ENCODE results near the gene NXF1.
A peak's percentile ranks its signal among the peaks of the same experiment; 100 is the strongest.
"Not testable (repeated sequence)": the region's sequence is repeated elsewhere in the genome, so short reads cannot be mapped to it uniquely, and the experiment has no call there.

Gene NXF1

DNA sequence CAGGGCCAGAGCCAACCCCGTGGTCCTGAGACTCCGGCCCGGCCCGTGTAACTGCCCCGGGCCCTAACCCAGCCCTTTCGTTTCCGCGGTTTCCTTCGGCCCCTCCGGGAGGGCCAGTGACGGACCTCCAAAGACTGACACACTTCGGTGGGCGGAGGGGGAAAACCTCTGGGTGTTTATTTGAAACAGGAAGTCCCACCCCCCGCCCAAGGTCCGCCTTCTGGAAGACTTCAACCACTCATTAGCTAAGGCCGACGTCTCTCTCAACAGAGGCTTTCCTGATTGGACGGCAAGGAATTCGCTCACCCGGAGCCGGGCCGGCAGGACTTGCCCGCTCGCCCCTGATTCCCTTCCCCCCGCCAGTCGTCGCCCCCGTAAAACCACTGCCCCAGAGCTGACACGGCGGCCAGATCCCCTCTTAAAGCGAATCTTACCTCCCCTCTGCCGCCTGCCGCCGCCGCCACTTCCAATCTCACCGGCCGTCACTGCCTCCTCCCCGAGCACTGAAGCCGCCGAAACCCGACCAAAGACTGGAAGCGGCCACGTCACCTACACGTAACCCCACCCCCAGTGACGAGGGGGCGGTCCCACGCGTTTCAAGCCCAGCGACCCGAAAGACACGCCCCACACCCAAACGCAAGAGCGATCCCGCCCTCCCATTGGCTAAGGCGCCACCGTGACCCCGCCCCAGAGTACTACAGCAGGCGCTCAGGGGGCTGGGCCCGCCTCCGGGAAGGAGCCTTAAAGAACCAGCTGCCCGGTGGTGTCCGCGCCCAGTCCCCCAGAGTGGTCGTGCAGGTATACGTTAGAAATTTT, 26.5 kb upstream of the NXF1 start, which contains the start of gene STX5:
STX5 (minus strand) TSS at position 532 of the 816 bp plus-strand sequence. CDS start 808 bp downstream, outside the sequence.
- peak; percentile 98 for DNase-seq

- peak; percentile 35 for DNase-seq
These were observed 25.8 kb upstream of the NXF1 start for GRCh38 chr11:62830904-62831519.

- not testable (repeated sequence) for DNase-seq
These were observed 22.9 kb upstream of the NXF1 start for GRCh38 chr11:62828130-62828529.

DNA sequence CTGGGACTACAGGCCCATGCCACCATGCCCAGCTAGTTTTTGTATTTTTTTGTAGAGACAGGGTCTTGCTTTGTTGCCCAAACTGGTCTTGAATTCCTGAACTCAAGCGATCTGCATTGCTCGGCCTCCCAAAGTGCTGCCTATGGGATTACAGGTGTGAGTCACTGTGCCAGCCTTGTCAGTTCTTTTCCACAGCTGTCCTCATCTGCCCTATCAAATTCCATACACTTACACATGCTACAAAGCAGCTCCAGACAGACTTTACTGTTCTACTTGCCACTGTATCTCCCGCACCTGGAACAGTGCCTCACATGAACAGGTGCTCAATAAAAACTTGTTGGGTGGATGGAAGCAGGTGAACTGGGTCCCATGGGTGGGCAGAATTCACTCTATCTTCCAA, 18.4 kb upstream of the NXF1 start:
- no peak for DNase-seq

DNA sequence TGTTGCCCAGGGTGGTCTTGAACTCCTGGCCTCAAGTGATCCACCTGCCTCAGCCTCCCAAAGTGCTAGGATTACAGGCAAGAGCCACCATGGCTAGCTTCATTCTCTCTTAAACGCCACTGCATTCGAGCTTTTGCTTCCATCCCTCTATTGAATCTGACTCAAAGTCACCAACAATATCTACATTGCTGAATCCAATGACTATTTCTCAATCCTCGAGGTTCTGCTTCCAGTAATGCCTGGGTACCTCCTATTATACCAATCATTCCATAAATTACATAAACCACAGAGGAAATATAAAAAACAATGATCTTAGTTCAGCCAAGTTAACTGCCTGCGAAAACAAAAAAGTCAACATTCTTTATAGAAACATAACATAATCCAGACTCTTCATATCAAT, 11.9 kb upstream of the NXF1 start:
- DNase-seq, result no peak

DNA sequence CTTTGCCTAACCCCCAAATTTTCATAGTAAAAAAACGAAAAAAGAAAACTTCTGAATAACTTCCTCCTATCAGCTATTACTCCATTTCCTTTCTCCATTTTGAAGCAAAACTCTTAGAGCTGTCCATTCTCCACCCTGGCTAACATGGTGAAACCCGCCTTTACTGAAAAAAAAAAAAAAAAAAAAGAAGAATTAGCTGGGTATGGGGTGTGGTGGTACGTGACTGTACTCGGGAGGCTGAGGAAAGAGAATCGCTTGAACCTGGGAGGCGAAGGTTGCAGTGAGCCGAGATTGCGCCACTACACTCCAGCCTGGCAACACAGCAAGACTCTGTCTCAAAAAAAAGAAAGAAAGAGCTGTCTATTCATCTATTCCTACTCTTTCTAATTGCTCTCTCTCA, 11.3 kb upstream of the NXF1 start:
- DNase-seq, result no peak

DNA sequence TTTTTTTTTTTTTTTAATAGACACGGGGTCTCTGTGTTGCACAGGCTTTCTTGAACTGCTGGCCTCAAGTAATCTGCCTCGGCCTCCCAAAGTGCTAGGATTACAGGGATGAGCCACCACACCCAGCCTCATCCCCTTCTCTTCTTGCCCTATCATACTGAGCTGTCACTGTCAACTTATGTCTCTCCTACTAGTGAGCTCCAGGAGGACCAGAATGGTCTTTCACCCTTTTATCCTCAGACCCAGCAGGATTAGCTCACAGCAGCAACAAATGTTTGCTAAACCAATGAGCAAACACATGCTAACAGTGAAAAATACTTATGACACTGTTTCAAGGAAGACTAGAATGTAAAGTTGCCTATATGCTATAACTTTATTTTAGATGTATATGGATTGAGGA, 6.4 kb upstream of the NXF1 start:
- DNase-seq, result no peak

GRCh38 chr11:62810748-62811147, 5.5 kb upstream of the NXF1 start:
- DNase-seq, result no peak

DNA sequence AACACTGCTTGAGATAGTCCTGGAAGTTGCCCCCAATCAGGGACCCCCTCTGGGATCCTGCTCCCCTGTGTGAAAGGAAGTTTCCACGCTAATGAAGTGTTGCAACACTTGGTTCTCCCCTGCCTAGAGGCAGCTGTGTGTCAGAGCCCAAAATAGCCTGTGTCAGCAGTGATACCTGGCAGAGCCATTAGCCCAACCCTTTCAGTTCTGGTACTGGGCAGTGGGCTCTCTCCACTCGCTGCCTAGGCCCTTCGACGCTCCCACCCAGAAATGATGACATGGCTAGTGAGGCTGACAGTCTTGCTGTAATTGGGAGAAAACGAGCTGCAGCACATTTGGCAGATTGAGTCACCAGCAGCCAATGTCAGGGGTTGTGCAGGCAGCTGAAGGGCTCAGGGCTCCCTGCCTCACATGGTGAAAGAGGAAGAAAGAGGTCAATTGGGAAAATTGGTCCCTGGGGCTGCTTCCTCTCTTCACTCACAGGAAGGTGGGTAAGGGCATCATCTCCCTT, 1.4 kb upstream of the NXF1 start:
- DNase-seq, result no peak

DNA sequence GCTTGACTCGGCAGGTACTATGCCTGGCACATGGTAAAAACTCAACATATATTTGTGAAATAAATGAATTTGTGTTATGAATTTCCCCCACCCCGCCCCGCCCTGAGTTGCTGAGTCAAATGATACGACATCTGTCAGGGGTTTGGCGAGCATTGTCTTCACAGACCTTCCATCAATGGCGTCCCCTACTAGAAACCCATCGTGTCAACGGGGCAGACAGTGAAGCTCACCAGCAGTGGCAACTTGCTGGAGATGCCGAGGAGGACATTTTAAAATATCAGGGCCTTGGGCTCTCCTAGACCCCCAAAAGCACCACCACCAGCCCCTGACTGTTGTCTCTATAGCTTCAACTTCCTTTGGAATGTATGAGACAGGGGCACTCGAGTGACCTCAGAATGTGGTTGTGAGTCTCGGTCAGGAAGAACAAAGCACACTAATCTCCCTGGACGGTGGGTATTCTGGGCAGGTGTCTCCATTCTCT, 761 bp upstream of the NXF1 start:
- DNase-seq, result no peak

DNA sequence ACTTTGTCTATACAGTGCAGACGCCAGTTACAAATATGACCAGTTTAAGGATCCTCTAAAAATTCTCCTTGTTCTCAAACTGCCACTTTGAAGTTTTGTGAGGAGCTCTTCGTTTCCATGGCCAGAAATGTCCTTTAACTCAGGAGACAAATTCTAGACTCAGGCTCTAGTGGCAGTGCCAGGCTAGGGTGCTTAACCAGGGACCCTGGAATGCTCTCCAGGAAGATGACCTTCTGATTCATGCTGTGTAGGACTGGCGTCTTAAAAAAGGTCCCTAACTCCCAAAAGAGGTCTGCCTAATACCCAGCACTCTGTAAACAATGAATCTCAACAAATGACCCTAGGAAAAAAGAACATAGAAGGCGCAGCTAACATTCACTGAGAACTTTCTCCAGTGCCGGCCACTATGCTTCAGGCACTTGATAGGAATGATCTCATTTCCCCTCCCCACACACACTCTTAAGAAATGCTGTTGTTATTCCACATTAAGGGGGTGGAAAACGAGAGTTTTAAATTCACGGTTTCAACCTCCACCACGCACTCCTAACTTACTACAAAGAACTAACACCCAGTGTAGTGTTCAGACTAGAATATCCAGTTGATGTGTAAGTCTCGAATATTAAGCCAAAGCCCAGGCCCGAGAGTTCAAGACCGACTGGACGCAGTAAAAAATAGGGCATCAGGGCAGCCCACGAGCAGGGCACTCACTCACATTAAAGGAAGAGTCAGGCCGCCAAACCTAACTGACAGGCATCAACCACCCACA, 747 bp downstream of the NXF1 start:
- no peak for DNase-seq

GRCh38 chr11:62801071-62801470, 4.2 kb downstream of the NXF1 start:
- DNase-seq, result no peak

- DNase-seq, result no peak
These were observed 5.8 kb downstream of the NXF1 start for GRCh38 chr11:62799486-62799885.

- DNase-seq, result no peak
These were observed 9.0 kb downstream of the NXF1 start for GRCh38 chr11:62796281-62796680.

DNA sequence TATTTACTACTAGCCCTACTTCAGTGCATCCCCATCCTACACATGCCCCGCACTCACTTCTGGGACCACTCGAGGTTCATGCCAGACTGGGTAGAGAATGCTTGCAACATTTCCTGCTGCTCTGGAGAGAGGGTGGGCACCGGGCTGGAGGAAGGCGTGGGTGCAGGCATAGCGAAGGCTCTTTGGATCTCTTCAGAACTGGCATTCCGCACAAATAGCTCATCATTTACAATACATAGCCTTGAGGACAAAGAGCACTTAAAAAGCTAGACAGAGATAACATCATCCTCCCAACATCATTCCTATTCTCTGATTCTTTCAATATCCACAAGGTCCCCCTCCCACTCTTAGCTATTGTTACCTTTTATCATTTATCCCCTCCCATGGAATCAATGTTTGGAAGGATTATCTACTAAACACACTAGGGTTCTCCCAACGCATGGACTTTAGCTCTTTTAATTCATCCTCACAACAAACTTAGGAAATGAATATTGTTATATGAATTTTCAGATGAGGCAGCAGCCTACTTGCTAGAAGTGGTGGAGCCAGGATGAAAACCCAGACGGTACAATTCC, 11.0 kb downstream of the NXF1 start:
- DNase-seq, result no peak

- DNase-seq, result no peak
These were observed 13.1 kb downstream of the NXF1 start for GRCh38 chr11:62792202-62792575.

GRCh38 chr11:62791501-62792201, 13.6 kb downstream of the NXF1 start, which contains the start of gene TMEM223:
TSS of gene TMEM223 (minus strand) at chr11:62792006. CDS start at chr11:62791994, 12 bp downstream.
- DNase-seq, result peak; percentile 77

GRCh38 chr11:62789576-62789975, 15.7 kb downstream of the NXF1 start:
- DNase-seq, result no peak

DNA sequence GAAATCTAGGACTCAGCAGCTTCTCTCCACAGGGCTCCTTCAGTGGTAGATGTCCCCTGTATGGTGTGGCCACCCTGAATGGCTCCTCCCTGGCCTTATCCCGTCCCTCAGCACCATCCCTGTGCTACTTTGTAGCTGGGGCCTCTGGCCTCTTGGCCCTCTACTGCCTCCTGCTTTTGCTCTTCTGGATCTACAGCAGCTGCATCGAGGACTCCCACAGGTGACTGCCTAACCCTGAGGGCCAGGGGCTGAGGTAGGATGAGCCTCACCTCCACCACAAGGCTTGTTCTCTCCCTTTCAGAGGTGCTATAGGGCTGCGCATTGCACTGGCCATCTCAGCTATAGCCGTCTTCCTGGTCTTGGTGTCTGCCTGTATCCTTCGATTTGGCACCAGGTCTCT, 16.2 kb downstream of the NXF1 start:
- DNase-seq, result no peak

DNA sequence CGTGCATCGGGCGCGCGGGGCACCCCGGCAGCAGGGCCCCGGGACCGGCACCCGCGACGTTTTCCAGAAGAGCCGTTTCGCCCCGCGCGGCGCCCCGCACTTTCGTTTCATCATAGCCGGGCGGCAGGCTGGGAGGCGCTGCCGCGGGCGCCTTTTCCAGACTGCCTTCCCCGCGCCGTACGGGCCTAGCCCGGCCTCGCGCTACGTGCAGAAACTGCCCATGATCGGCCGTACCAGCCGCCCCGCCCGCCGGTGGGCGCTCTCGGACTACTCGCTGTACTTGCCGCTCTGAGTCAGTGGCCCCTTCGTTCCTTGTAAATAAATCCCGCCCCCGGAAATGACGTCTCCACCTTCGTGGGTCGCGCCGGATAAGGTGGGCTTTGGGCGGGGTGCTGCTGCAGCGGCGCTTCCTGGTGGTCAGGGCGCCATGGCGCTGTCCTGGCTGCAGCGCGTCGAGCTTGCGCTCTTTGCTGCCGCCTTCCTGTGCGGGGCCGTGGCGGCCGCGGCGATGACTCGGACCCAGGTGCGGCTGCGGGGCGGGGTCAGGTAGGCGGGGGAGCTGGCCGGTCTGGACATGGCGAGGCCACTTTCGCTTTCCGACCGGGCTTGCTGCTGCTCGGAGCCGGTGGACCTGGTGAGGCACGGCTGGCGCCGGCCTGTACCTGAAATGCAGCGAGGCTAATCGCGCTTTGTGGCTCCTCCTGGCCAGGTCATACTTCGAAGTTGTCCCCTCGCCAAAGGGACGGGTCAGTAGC, 18.1 kb downstream of the NXF1 start, which contains the start of gene TMEM179B:
TMEM179B (plus strand) TSS at position 398 of the 755 bp plus-strand sequence; CDS start at position 428, 30 bp downstream.
- DNase-seq, result peak; percentile 98

GRCh38 chr11:62786318-62787004, 18.8 kb downstream of the NXF1 start:
- peak; percentile 78 for DNase-seq

Measured in NCI-H1436 (cell line).